H9 (cell line): Measurements from ENCODE around the gene CPLANE1. TPM values are rescaled to one million over a fixed set of nuclear protein-coding genes. Genes with fewer than 3 reads are reported as not detected.

Experiments
- DNase-seq: peaks from one replicate; pipeline ENCODE4 v3.0.0-alpha.2; 2017
- H2AFZ ChIP-seq: one replicate; pipeline ENCODE4 v1.6.1; 2013; ENCODE audit warnings: mild to moderate bottlenecking, low read length, control low read depth, moderate library complexity
- H2AK5ac ChIP-seq: 2 replicates; pipeline ENCODE4 v1.6.1; 2013; ENCODE audit warnings: low read length, control low read depth, mixed read lengths; ENCODE audit not compliant: insufficient read length
- H2BK120ac ChIP-seq: one replicate; pipeline ENCODE4 v1.6.1; 2013; ENCODE audit warnings: low read depth, mild to moderate bottlenecking, low read length, control low read depth, inconsistent platforms; ENCODE audit not compliant: poor library complexity, severe bottlenecking
- H2BK12ac ChIP-seq: 2 replicates; pipeline ENCODE4 v1.6.1; 2013; ENCODE audit warnings: low read length, control low read depth, mixed read lengths, low read depth; ENCODE audit not compliant: insufficient read length
- H2BK15ac ChIP-seq: 2 replicates; pipeline ENCODE4 v1.6.1; 2013; ENCODE audit warnings: low read depth, low read length, control low read depth
- H2BK20ac ChIP-seq: one replicate; pipeline ENCODE4 v1.6.1; 2013; ENCODE audit warnings: low read depth, mild to moderate bottlenecking, low read length, control low read depth, inconsistent platforms; ENCODE audit not compliant: poor library complexity, severe bottlenecking
- H2BK5ac ChIP-seq: 2 replicates; pipeline ENCODE4 v1.6.1; 2013; ENCODE audit warnings: low read length, control low read depth, mixed read lengths; ENCODE audit not compliant: insufficient read length
- H3K14ac ChIP-seq: 2 replicates; pipeline ENCODE4 v1.6.1; 2013; ENCODE audit warnings: low read length, control low read depth; ENCODE audit not compliant: insufficient read depth
- H3K18ac ChIP-seq: 2 replicates; pipeline ENCODE4 v1.6.1; 2013; ENCODE audit warnings: low read depth, mild to moderate bottlenecking, mixed read lengths, low read length, control low read depth; ENCODE audit not compliant: insufficient read length
- H3K23ac ChIP-seq: 2 replicates; pipeline ENCODE4 v1.6.1; 2013; ENCODE audit warnings: low read length, control low read depth, mixed read lengths, low read depth; ENCODE audit not compliant: insufficient read length
- H3K23me2 ChIP-seq: 2 replicates; pipeline ENCODE4 v1.6.1; 2013; ENCODE audit warnings: low read depth, mild to moderate bottlenecking, mixed read lengths, low read length, control low read depth; ENCODE audit not compliant: insufficient read length, poor library complexity, severe bottlenecking
- H3K27ac ChIP-seq: 2 replicates; pipeline ENCODE4 v1.5.1; 2013; ENCODE audit warnings: low read length, control low read depth, mixed read lengths, low read depth; ENCODE audit not compliant: insufficient read length
- H3K27me3 ChIP-seq: 2 replicates; pipeline ENCODE4 v1.6.1; 2013; ENCODE audit warnings: low read length, control low read depth, inconsistent platforms; ENCODE audit not compliant: insufficient read depth
- H3K4ac ChIP-seq: 2 replicates; pipeline ENCODE4 v1.6.1; 2013; ENCODE audit warnings: low read depth, mild to moderate bottlenecking, control low read depth, inconsistent platforms, low read length, moderate library complexity
- H3K4me1 ChIP-seq: 2 replicates; pipeline ENCODE4 v1.6.1; 2013; ENCODE audit warnings: low read length, control low read depth, inconsistent platforms; ENCODE audit not compliant: insufficient read depth
- H3K4me2 ChIP-seq: 2 replicates; pipeline ENCODE4 v1.6.1; 2013; ENCODE audit warnings: low read length, control low read depth, mixed read lengths; ENCODE audit not compliant: insufficient read length, insufficient read depth
- H3K56ac ChIP-seq: 2 replicates; pipeline ENCODE4 v1.6.1; 2013; ENCODE audit warnings: low read depth, mild to moderate bottlenecking, mixed read lengths, low read length, control low read depth; ENCODE audit not compliant: insufficient read length
- H3K79me1 ChIP-seq: 2 replicates; pipeline ENCODE4 v1.6.1; 2013; ENCODE audit warnings: low read depth, mild to moderate bottlenecking, moderate library complexity, low read length, control low read depth, inconsistent platforms; ENCODE audit not compliant: insufficient read depth, poor library complexity, severe bottlenecking
- H3K79me2 ChIP-seq: 2 replicates; pipeline ENCODE4 v1.6.1; 2013; ENCODE audit warnings: low read length, control low read depth, inconsistent platforms; ENCODE audit not compliant: insufficient read depth
- H3K9ac ChIP-seq: 2 replicates; pipeline ENCODE4 v1.6.1; 2013; ENCODE audit warnings: low read length, control low read depth, mixed read lengths; ENCODE audit not compliant: insufficient read length; ENCODE audit errors: extremely low read depth
- H3K9me3 ChIP-seq: one replicate; pipeline ENCODE4 v1.6.1; 2013; ENCODE audit warnings: low read depth, low read length, inconsistent platforms; ENCODE audit not compliant: control insufficient read depth
- H3T11ph ChIP-seq: one replicate; pipeline ENCODE4 v1.6.1; 2013; ENCODE audit warnings: mild to moderate bottlenecking, low read length, control low read depth, inconsistent platforms
- H4K20me1 ChIP-seq: one replicate; pipeline ENCODE4 v1.6.1; 2013; ENCODE audit not compliant: control insufficient read depth, insufficient read length, insufficient read depth
- H4K5ac ChIP-seq: 2 replicates; pipeline ENCODE4 v1.6.1; 2013; ENCODE audit warnings: low read depth, mild to moderate bottlenecking, mixed read lengths, low read length, control low read depth; ENCODE audit not compliant: insufficient read length
- H4K8ac ChIP-seq: replicated peaks from 2 replicates; pipeline ENCODE4 v1.6.1; 2013; ENCODE audit warnings: low read length, control low read depth, mixed read lengths, low read depth; ENCODE audit not compliant: insufficient read length
- H4K91ac ChIP-seq: 2 replicates; pipeline ENCODE4 v1.6.1; 2013; ENCODE audit warnings: low read depth, mild to moderate bottlenecking, moderate library complexity, mixed read lengths, low read length, control low read depth; ENCODE audit not compliant: insufficient read length
- H3K27ac Mint-ChIP-seq, 3 experiments: 2 replicates in 2 of 3; 3 replicates in 1 of 3; pipeline ENCODE4 v1.8.0; 2020 to 2021; ENCODE audit warnings: mixed read lengths in 3 of 3, mild to moderate bottlenecking in 1 of 3, moderate library complexity in 1 of 3
- H3K27me3 Mint-ChIP-seq: 2 replicates; pipeline ENCODE4 v1.8.0; 2021; ENCODE audit warnings: low read depth, mild to moderate bottlenecking, moderate library complexity, mixed read lengths
- H3K36me3 Mint-ChIP-seq, 3 experiments: 2 replicates in 2 of 3; 3 replicates in 1 of 3; pipeline ENCODE4 v1.8.0; 2020 to 2021; ENCODE audit warnings: low read depth in 3 of 3, mixed read lengths in 3 of 3; ENCODE audit not compliant: insufficient read depth in 1 of 3
- H3K4me1 Mint-ChIP-seq, 2 experiments: 2 replicates each; pipeline ENCODE4 v1.8.0; 2020; ENCODE audit warnings: mixed read lengths in 2 of 2
- H3K4me3 Mint-ChIP-seq, 2 experiments: 2 replicates in 1 of 2; 3 replicates in 1 of 2; pipeline ENCODE4 v1.8.0; 2020 to 2021; ENCODE audit warnings: mild to moderate bottlenecking in 2 of 2, mixed read lengths in 2 of 2, moderate library complexity in 1 of 2
- H3K9me3 Mint-ChIP-seq, 2 experiments: 2 replicates in 1 of 2; 3 replicates in 1 of 2; pipeline ENCODE4 v1.8.0; 2020; ENCODE audit warnings: mild to moderate bottlenecking in 2 of 2, mixed read lengths in 2 of 2, moderate library complexity in 1 of 2
- WGBS: extraction: QIAGEN DNeasy Blood & Tissue Kit; methylation state at CpG from one replicate; pipeline ENCODE4 v1.1.7; 2013; ENCODE audit warnings: missing lambda C conversion rate, low lambda C conversion rate, mixed read lengths; ENCODE audit not compliant: insufficient read length; ENCODE audit errors: extremely low coverage; 5-methylcytosine and 5-hydroxymethylcytosine counted together
- total RNA-seq: library from RNA; stranded (reverse); gene quantifications from 2 replicates; pipeline ENCODE4 v1.2.1, GENCODE V29; 2021
- TF ChIP-seq, protein P1 (sequence below): fragments of 200-600 bp; sonication (generic); conservative IDR thresholded peaks from 3 replicates; pipeline ENCODE4 v1.8.0; 2021; ENCODE audit warnings: antibody characterized with exemption, mild to moderate bottlenecking

CPLANE1 gene
- total RNA-seq, 1 experiment from 2014 or later: 11.6 TPM

DNA sequence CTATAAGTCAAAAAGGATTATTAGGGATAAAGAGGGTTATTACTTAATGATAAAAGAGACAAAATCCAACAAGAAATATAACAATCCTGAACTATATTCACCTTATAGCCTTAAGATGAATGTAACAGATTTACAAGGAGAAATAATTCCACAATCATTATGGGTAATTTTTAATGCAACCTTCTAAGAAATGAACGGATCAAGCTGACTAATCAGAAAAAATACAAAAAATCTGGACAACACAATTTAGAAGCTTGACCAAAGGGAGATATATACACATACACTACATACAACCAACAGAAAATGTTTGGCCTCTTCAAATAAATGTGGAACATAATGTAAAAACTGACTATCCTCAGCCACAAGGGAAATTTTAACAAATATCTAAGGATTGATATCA is 102.3 kb downstream of the CPLANE1 start:
- Histone ChIP-seq H4K8ac (no peak overlapping the region), H3K4me1 (no peaks in the 10 kb centered on the region), H3K23ac (no peak overlapping the region), H3K14ac (no peak overlapping the region), H3K18ac (no peak overlapping the region), H2BK20ac (no peak overlapping the region), H4K5ac (no peak overlapping the region), H3K23me2 (no peaks in the 10 kb centered on the region), H2AK5ac (no peak overlapping the region), H3K4me2 (no peak overlapping the region), H3T11ph (no peak overlapping the region), H2AFZ (no peak overlapping the region), H3K27me3 (no peaks in the 10 kb centered on the region), H3K56ac (no peak overlapping the region), H2BK12ac (no peak overlapping the region), H3K9ac (no peak overlapping the region), H4K20me1 (no peaks in the 10 kb centered on the region), H2BK15ac (no peak overlapping the region), H3K79me2 (no peaks in the 10 kb centered on the region), H3K9me3 (no peaks in the 10 kb centered on the region), H3K4ac (no peak overlapping the region), H3K79me1 (no peaks in the 10 kb centered on the region), H4K91ac (no peak overlapping the region), H2BK5ac (no peak overlapping the region), H3K27ac (no peak overlapping the region), H2BK120ac (no peak overlapping the region)
- no peaks in the 10 kb centered on the region for H3K27me3 Mint-ChIP-seq
- H3K4me3 Mint-ChIP-seq: no peak overlapping the region
- TF ChIP-seq, protein P1, sequence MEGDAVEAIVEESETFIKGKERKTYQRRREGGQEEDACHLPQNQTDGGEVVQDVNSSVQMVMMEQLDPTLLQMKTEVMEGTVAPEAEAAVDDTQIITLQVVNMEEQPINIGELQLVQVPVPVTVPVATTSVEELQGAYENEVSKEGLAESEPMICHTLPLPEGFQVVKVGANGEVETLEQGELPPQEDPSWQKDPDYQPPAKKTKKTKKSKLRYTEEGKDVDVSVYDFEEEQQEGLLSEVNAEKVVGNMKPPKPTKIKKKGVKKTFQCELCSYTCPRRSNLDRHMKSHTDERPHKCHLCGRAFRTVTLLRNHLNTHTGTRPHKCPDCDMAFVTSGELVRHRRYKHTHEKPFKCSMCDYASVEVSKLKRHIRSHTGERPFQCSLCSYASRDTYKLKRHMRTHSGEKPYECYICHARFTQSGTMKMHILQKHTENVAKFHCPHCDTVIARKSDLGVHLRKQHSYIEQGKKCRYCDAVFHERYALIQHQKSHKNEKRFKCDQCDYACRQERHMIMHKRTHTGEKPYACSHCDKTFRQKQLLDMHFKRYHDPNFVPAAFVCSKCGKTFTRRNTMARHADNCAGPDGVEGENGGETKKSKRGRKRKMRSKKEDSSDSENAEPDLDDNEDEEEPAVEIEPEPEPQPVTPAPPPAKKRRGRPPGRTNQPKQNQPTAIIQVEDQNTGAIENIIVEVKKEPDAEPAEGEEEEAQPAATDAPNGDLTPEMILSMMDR: no peak
- H3K27ac Mint-ChIP-seq: no peak overlapping the region
- H3K9me3 Mint-ChIP-seq: peaks cover 12% of the 10 kb centered on the region in 2 experiments
- peaks cover 10 to 34% (median 22%) of the 10 kb centered on the region in 3 experiments for H3K36me3 Mint-ChIP-seq
- DNase-seq: no peak
- H3K4me1 Mint-ChIP-seq: peaks cover 9% of the 10 kb centered on the region in 2 experiments
- WGBS: no CpG with 5 or more reads among the region's 1 CpG
